ENCODE data around the gene SOAT2. TPM values are rescaled to one million over a fixed set of nuclear protein-coding genes. Genes with fewer than 3 reads are reported as not detected.

Gene SOAT2
- polyA plus RNA-seq, 1 experiment, result not detected

- ChIA-PET POLR2A (interaction anchor here (1.3 to 2.0 kb wide), 3 partner anchors 12 kb away, joined by 3 to 12 read pairs (median 4); no protein-coding TSS in a partner anchor), CTCF (interaction anchor here (0.6 kb wide), 1 partner anchor 137 kb away, joined by 3 read pairs; no protein-coding TSS in a partner anchor)
- Histone ChIP-seq H3K9me3 (ENCODE audit: control insufficient read depth, insufficient read depth, low read length) (no peaks in the 10 kb centered on the region), H3K27ac (ENCODE audit: low read depth, low read length) (no peak overlapping the region), H3K4me3 (ENCODE audit: low read depth, low read length) (no peak overlapping the region), H3K27me3 (ENCODE audit: control insufficient read depth, insufficient read depth, low read length) (no peaks in the 10 kb centered on the region)
- TF ChIP-seq CTCF (IDR thresholded peaks at IDR 0.05; ENCODE audit: low read depth, low read length), result no peak
- no peak for DNase-seq (ENCODE audit: low read depth, low spot score)
These were observed 43.1 kb upstream of the SOAT2 start for GRCh38 chr12:53060064-53060720.

GRCh38 chr12:53060721-53061276 is 42.5 kb upstream of the SOAT2 start:
- no peak for TF ChIP-seq CTCF (IDR thresholded peaks at IDR 0.05; ENCODE audit: low read depth, low read length)
- Histone ChIP-seq H3K27ac (ENCODE audit: low read depth, low read length) (peak overlapping the region; percentile 11), H3K9me3 (ENCODE audit: control insufficient read depth, insufficient read depth, low read length) (no peaks in the 10 kb centered on the region), H3K4me3 (ENCODE audit: low read depth, low read length) (no peak overlapping the region), H3K27me3 (ENCODE audit: control insufficient read depth, insufficient read depth, low read length) (no peaks in the 10 kb centered on the region)
- CTCF ChIA-PET, result interaction anchor here (1.1 kb wide), 1 partner anchor 99 kb away, joined by 4 read pairs; no protein-coding TSS in a partner anchor
- POLR2A ChIA-PET, result interaction anchor here (2.0 kb wide), 1 partner anchor 13 kb away, joined by 12 read pairs; no protein-coding TSS in a partner anchor
- DNase-seq (ENCODE audit: low read depth, low spot score), result no peak

GRCh38 chr12:53061404-53062010 is 41.8 kb upstream of the SOAT2 start:
- CTCF ChIA-PET, result interaction anchor here (0.7 to 1.1 kb wide), 3 partner anchors 9 to 136 kb away, joined by 3 to 4 read pairs (median 3); no protein-coding TSS in a partner anchor
- no peaks in the 10 kb centered on the region for H3K27me3 ChIP-seq (ENCODE audit: control insufficient read depth, insufficient read depth, low read length)
- no peak overlapping the region for H3K27ac ChIP-seq (ENCODE audit: low read depth, low read length)
- H3K4me3 ChIP-seq (ENCODE audit: low read depth, low read length), result no peak overlapping the region
- DNase-seq (ENCODE audit: low read depth, low spot score), result no peak
- TF ChIP-seq CTCF (IDR thresholded peaks at IDR 0.05; ENCODE audit: low read depth, low read length), result no peak
- H3K9me3 ChIP-seq (ENCODE audit: control insufficient read depth, insufficient read depth, low read length), result no peaks in the 10 kb centered on the region
- POLR2A ChIA-PET, result interaction anchor here (0.9 to 2.0 kb wide), 3 partner anchors 8 to 18 kb away, joined by 3 to 12 read pairs (median 4); partner anchors contain the start of gene SPRYD3

- ChIA-PET CTCF (interaction anchor here (0.7 to 1.1 kb wide), 4 partner anchors 9 to 136 kb away, joined by 3 to 4 read pairs (median 3); no protein-coding TSS in a partner anchor), POLR2A (interaction anchor here (0.9 to 2.3 kb wide), 4 partner anchors 9 to 17 kb away, joined by 3 to 14 read pairs (median 8); partner anchors contain the start of gene SPRYD3)
- Histone ChIP-seq H3K4me3 (ENCODE audit: low read depth, low read length) (no peak overlapping the region), H3K27me3 (ENCODE audit: control insufficient read depth, insufficient read depth, low read length) (no peaks in the 10 kb centered on the region), H3K9me3 (ENCODE audit: control insufficient read depth, insufficient read depth, low read length) (no peaks in the 10 kb centered on the region), H3K27ac (ENCODE audit: low read depth, low read length) (peak overlapping the region; percentile 31)
- TF ChIP-seq CTCF (IDR thresholded peaks at IDR 0.05; ENCODE audit: low read depth, low read length), result no peak
- no peak for DNase-seq (ENCODE audit: low read depth, low spot score)
These were observed 41.0 kb upstream of the SOAT2 start for GRCh38 chr12:53062011-53062961.
